HCT116 (cell line): ENCODE data around the gene TRPC6. TPM values are rescaled to one million over a fixed set of nuclear protein-coding genes. Genes with fewer than 3 reads are reported as not detected.

Experiments
- ATAC-seq: fragments of 200-7000 bp; cut with Tn5 transposase; 2 replicates; pipeline ENCODE4 v1.9.1; 2020; ENCODE audit warnings: mild to moderate bottlenecking, moderate library complexity
- BruUV-seq: library from RNA; stranded (reverse); fragments of 400-500 nt; replicated peaks from 2 replicates; lab custom pipeline; 2021; lab: Mats Ljungman, UMichigan
- CTCF ChIA-PET: fragments of 300-600 bp; sonication (Branson Sonifier 250); formaldehyde crosslinking; loops from one replicate; lab custom pipeline; 2021; ENCODE audit warnings: antibody characterized with exemption; lab: Charles Lee
- POLR2A ChIA-PET: fragments of 300-600, 350-600 bp; sonication (Branson Sonifier 250); formaldehyde crosslinking; loops from one replicate; lab custom pipeline; 2021; ENCODE audit warnings: antibody characterized with exemption; lab: Charles Lee
- RAD21 ChIA-PET, 2 experiments: fragments of 300-600 bp; sonication (Branson Sonifier 250); formaldehyde crosslinking; loops; one replicate each; lab custom pipeline; 2023; ENCODE audit warnings: low total read pairs in 2 of 2; ENCODE audit not compliant: uncharacterized antibody in 2 of 2, unreplicated experiment in 2 of 2, low non-redundant PET in 1 of 2; lab: Charles Lee
- DNase-seq: peaks from one replicate; pipeline ENCODE4 v3.0.0-alpha.2; 2010; ENCODE audit warnings: low read depth, low spot score
- H2AFZ ChIP-seq: fragments of 200-600 bp; shearing (Covaris generic), sonication (generic); 2 replicates; pipeline ENCODE4 v1.6.1; 2017; ENCODE audit warnings: low read depth, mixed run types, mixed read lengths, antibody characterized with exemption, low read length; ENCODE audit not compliant: poor library complexity, severe bottlenecking
- H3K27ac ChIP-seq: 2 replicates; pipeline ENCODE4 v1.5.1; 2012; ENCODE audit warnings: low read depth, low read length
- H3K27me3 ChIP-seq: fragments of 200-600 bp; sonication (generic); 2 replicates; pipeline ENCODE4 v1.6.1; 2016; ENCODE audit warnings: mixed run types, low read length, mixed read lengths; ENCODE audit not compliant: insufficient read depth
- H3K36me3 ChIP-seq, 2 experiments: fragments of 200-500 bp in 1 of 2; fragments of 200-600 bp in 1 of 2; sonication (Bioruptor generic) in 1 of 2; sonication (generic) in 1 of 2; 2 replicates each; pipeline versions ENCODE4 v1.5.1 to v1.6.1; 2014 to 2016; ENCODE audit warnings: low read length in 2 of 2, inconsistent platforms in 1 of 2, mixed read lengths in 1 of 2, mixed run types in 1 of 2; ENCODE audit not compliant: insufficient read depth in 2 of 2, control insufficient read depth in 1 of 2
- H3K4me1 ChIP-seq, 2 experiments: fragments of 200-600 bp in 1 of 2; sonication (generic) in 1 of 2; 2 replicates each; pipeline versions ENCODE4 v1.5.1 to v1.6.1; 2012 to 2017; ENCODE audit warnings: low read length in 2 of 2, inconsistent platforms in 1 of 2, mild to moderate bottlenecking in 1 of 2, mixed read lengths in 1 of 2, mixed run types in 1 of 2, moderate library complexity in 1 of 2; ENCODE audit not compliant: insufficient read depth in 2 of 2, control insufficient read depth in 1 of 2
- H3K4me2 ChIP-seq: fragments of 200-600 bp; sonication (generic); 2 replicates; pipeline ENCODE4 v1.6.1; 2017; ENCODE audit warnings: mixed run types, low read length, mixed read lengths
- H3K4me3 ChIP-seq, 2 experiments: fragments of 200-600 bp in 1 of 2; sonication (generic) in 1 of 2; replicated peaks in 1 of 2; 2 replicates each; pipeline ENCODE4 v1.5.1; 2011 to 2016; ENCODE audit warnings: low read length in 2 of 2, control low read depth in 1 of 2, low read depth in 1 of 2, mild to moderate bottlenecking in 1 of 2, mixed read lengths in 1 of 2, mixed run types in 1 of 2
- H3K79me2 ChIP-seq: fragments of 200-600 bp; sonication (generic); 2 replicates; pipeline ENCODE4 v1.6.1; 2017; ENCODE audit warnings: mild to moderate bottlenecking, mixed run types, low read length, moderate library complexity, mixed read lengths; ENCODE audit not compliant: insufficient read depth
- H3K9ac ChIP-seq: fragments of 200-600 bp; sonication (generic); 2 replicates; pipeline ENCODE4 v1.6.1; 2016; ENCODE audit warnings: low read length, mixed read lengths
- H3K9me2 ChIP-seq: fragments of 200-600 bp; sonication (generic), shearing (Covaris generic); 2 replicates; pipeline ENCODE4 v1.6.1; 2017; ENCODE audit warnings: mixed run types, mild to moderate bottlenecking, moderate library complexity; ENCODE audit not compliant: insufficient read depth
- H3K9me3 ChIP-seq, 2 experiments: fragments of 200-500 bp in 1 of 2; fragments of 200-600 bp in 1 of 2; sonication (Bioruptor generic) in 1 of 2; sonication (generic) in 1 of 2; 2 replicates each; pipeline ENCODE4 v1.6.1; 2014 to 2017; ENCODE audit warnings: low read length in 2 of 2, mixed read lengths in 2 of 2, inconsistent platforms in 1 of 2, low read depth in 1 of 2, mild to moderate bottlenecking in 1 of 2, mixed run types in 1 of 2, moderate library complexity in 1 of 2; ENCODE audit not compliant: control insufficient read depth in 1 of 2, insufficient read depth in 1 of 2
- H4K20me1 ChIP-seq: fragments of 200-600 bp; sonication (generic), shearing (Covaris generic); 2 replicates; pipeline ENCODE4 v1.6.1; 2017; ENCODE audit warnings: mixed run types, mild to moderate bottlenecking, moderate library complexity; ENCODE audit not compliant: insufficient read depth
- ATF3 ChIP-seq: IDR thresholded peaks from 2 replicates; pipeline ENCODE4 v1.6.1; 2012
- CEBPB ChIP-seq: IDR thresholded peaks from 2 replicates; pipeline ENCODE4 v1.6.1; 2012; ENCODE audit warnings: low read depth
- CTCF ChIP-seq, 3 experiments: fragments of 200-600 bp in 1 of 3; sonication (generic) in 1 of 3; IDR thresholded peaks in 2 of 3; conservative IDR thresholded peaks in 1 of 3; 2 replicates each; pipeline ENCODE4 v1.5.1; 2012 to 2017; ENCODE audit warnings: low read depth in 2 of 3, low read length in 2 of 3, antibody characterized with exemption in 1 of 3, borderline replicate concordance in 1 of 3, control low read depth in 1 of 3, mild to moderate bottlenecking in 1 of 3, mixed read lengths in 1 of 3, mixed run types in 1 of 3, moderate library complexity in 1 of 3; ENCODE audit not compliant: insufficient read depth in 1 of 3
- FOSL1 ChIP-seq: IDR thresholded peaks from 2 replicates; pipeline ENCODE4 v1.6.1; 2012; ENCODE audit warnings: low read depth
- JUND ChIP-seq: IDR thresholded peaks from 2 replicates; pipeline ENCODE4 v1.6.1; 2012
- POLR2A ChIP-seq: IDR thresholded peaks from 2 replicates; pipeline ENCODE4 v1.7.0; 2011; ENCODE audit warnings: borderline replicate concordance; ENCODE audit not compliant: insufficient read depth, insufficient read length; ENCODE audit errors: extremely low read depth
- REST ChIP-seq: IDR thresholded peaks from 2 replicates; pipeline ENCODE4 v1.6.1; 2012; ENCODE audit warnings: low read depth
- SRF ChIP-seq: IDR thresholded peaks from 2 replicates; pipeline ENCODE4 v1.6.1; 2012; ENCODE audit warnings: low read depth
- YY1 ChIP-seq: IDR thresholded peaks from 2 replicates; pipeline ENCODE4 v1.6.1; 2011; ENCODE audit warnings: low read length, low read depth, moderate library complexity, mild to moderate bottlenecking; ENCODE audit not compliant: insufficient replicate concordance; ENCODE audit errors: extremely low read depth
- ZFX ChIP-seq: fragments of 450-650 bp; IDR thresholded peaks from 2 replicates; pipeline ENCODE4 v1.6.1; 2017
- intact Hi-C: fragments of 100-400 bp; cut with micrococcal nuclease; formaldehyde crosslinking; loops from 2 replicates; pipeline ENCODE4 v1.10.0; 2022
- total RNA-seq: library from RNA; stranded (reverse); gene quantifications from one replicate; pipeline ENCODE4 v1.2.1, GENCODE V29; 2021; ENCODE audit not compliant: unreplicated experiment
- TF ChIP-seq, protein P1 (sequence below): IDR thresholded peaks from 2 replicates; pipeline ENCODE4 v1.6.1; 2012

The TRPC6 gene
- total RNA-seq, 1 experiment from 2014 or later = not detected

GRCh38 chr11:101528541-101528940 is 55.3 kb downstream of the TRPC6 start:
- Histone ChIP-seq H3K27ac (no peak overlapping the region), H3K9me3 (no peaks in the 10 kb centered on the region), H3K4me2 (no peak overlapping the region), H2AFZ (no peak overlapping the region), H3K4me3 (no peak overlapping the region), H3K36me3 (no peaks in the 10 kb centered on the region), H3K9me2 (no peaks in the 10 kb centered on the region)
- CTCF ChIA-PET = no interaction called here
- no peak for ATAC-seq
- no peak for DNase-seq
- RAD21 ChIA-PET = no interaction called here
- intact Hi-C loops = no loop called here
- TF ChIP-seq POLR2A = no peak
- TF ChIP-seq ATF3 = no peak
- no peak for TF ChIP-seq CTCF (IDR thresholded peaks at IDR 0.05 in 2 of 3, conservative IDR thresholded peaks at IDR 0.05 in 1 of 3; ENCODE audit: borderline replicate concordance in 1 of 3, insufficient read depth in 1 of 3, low read depth in 2 of 3, low read length in 2 of 3)
- TF ChIP-seq JUND = no peak
- no peak for TF ChIP-seq YY1
- TF ChIP-seq SRF = no peak
- TF ChIP-seq REST = no peak
- TF ChIP-seq FOSL1 = no peak
- TF ChIP-seq, protein P1, sequence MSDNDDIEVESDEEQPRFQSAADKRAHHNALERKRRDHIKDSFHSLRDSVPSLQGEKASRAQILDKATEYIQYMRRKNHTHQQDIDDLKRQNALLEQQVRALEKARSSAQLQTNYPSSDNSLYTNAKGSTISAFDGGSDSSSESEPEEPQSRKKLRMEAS = no peak
- no peak for TF ChIP-seq ZFX
- TF ChIP-seq CEBPB = no peak
- TF ChIP-seq, all 23 proteins: peak for 0
- H3K27me3 ChIP-seq = no peaks in the 10 kb centered on the region
- POLR2A ChIA-PET = no interaction called here
- no peaks in the 10 kb centered on the region for H3K79me2 ChIP-seq
- no peaks in the 10 kb centered on the region for H4K20me1 ChIP-seq
- H3K4me1 ChIP-seq = no peaks in the 10 kb centered on the region
- no TSS peak for BruUV-seq
- H3K9ac ChIP-seq = no peak overlapping the region
